ENCODE results near the gene ITIH1.

- TF ChIP-seq CTCF (IDR thresholded peaks at IDR 0.05; ENCODE audit: extremely low read depth in 1 of 2, insufficient read depth in 1 of 2, low read depth in 1 of 2, low read length in 2 of 2) (no peak), MYC (IDR thresholded peaks at IDR 0.05; ENCODE audit: low read depth, low read length) (no peak)
Observed at GRCh38 chr3:52827866-52828376, 50.5 kb downstream of the ITIH1 start.

Measured in endothelial cell of umbilical vein (primary cell).